Measurements from ENCODE around the gene CLIC4. TPM values are rescaled to one million over a fixed set of nuclear protein-coding genes. Genes with fewer than 3 reads are reported as not detected.

CLIC4 gene
- total and polyA plus RNA-seq, 2 of the 8 experiments (the other 6 are each of a cell fraction or from before 2014, with no cell fraction given): 77.5 to 293 TPM

DNA sequence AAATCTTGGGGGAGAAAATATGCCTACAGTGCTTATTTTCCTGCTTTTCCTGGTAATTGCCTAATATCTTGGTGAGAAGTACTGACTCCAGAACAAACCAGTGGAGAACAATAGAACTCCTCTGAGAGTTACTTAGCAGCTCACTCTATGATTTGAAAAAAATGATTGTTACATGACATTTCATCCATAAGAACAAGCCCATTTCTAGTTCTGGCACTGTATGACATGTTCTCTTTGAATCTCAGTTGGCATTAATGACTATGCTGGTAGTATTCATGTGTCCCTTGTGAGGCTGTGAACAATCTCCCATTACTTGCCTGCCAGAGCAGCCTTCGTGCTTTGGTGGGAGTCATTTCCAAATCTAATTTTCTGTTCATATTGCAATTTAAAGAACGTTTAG, 58.0 kb downstream of the CLIC4 start (continued):
- TF ChIP-seq, protein P1, sequence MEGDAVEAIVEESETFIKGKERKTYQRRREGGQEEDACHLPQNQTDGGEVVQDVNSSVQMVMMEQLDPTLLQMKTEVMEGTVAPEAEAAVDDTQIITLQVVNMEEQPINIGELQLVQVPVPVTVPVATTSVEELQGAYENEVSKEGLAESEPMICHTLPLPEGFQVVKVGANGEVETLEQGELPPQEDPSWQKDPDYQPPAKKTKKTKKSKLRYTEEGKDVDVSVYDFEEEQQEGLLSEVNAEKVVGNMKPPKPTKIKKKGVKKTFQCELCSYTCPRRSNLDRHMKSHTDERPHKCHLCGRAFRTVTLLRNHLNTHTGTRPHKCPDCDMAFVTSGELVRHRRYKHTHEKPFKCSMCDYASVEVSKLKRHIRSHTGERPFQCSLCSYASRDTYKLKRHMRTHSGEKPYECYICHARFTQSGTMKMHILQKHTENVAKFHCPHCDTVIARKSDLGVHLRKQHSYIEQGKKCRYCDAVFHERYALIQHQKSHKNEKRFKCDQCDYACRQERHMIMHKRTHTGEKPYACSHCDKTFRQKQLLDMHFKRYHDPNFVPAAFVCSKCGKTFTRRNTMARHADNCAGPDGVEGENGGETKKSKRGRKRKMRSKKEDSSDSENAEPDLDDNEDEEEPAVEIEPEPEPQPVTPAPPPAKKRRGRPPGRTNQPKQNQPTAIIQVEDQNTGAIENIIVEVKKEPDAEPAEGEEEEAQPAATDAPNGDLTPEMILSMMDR (IDR thresholded peaks at IDR 0.05; ENCODE audit: control extremely low read depth in 1 of 3, insufficient read depth in 1 of 3, low read depth in 1 of 3, low read length in 3 of 3): no peak
- no peak for TF ChIP-seq CBX8 (IDR thresholded peaks at IDR 0.05; ENCODE audit: borderline replicate concordance, low read depth, low read length)
- TF ChIP-seq SIRT6 (IDR thresholded peaks at IDR 0.05; ENCODE audit: low read length): no peak
- no peak for TF ChIP-seq POLR2AphosphoS5 (IDR thresholded peaks at IDR 0.05; ENCODE audit: low read depth, low read length)
- TF ChIP-seq, protein P2, sequence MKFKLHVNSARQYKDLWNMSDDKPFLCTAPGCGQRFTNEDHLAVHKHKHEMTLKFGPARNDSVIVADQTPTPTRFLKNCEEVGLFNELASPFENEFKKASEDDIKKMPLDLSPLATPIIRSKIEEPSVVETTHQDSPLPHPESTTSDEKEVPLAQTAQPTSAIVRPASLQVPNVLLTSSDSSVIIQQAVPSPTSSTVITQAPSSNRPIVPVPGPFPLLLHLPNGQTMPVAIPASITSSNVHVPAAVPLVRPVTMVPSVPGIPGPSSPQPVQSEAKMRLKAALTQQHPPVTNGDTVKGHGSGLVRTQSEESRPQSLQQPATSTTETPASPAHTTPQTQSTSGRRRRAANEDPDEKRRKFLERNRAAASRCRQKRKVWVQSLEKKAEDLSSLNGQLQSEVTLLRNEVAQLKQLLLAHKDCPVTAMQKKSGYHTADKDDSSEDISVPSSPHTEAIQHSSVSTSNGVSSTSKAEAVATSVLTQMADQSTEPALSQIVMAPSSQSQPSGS (IDR thresholded peaks at IDR 0.05; ENCODE audit: low read length): no peak
- TF ChIP-seq HDAC6 (IDR thresholded peaks at IDR 0.05; ENCODE audit: low read depth, low read length): no peak
